Measurements from ENCODE around the gene UBR3. TPM values are rescaled to one million over a fixed set of nuclear protein-coding genes. Genes with fewer than 3 reads are reported as not detected.

Gene UBR3
- total RNA-seq, 2 experiments from 2014 or later: 11.6 to 21.0 TPM

- Histone ChIP-seq H3K4me3 (ENCODE audit: low read depth, low read length, poor library complexity, severe bottlenecking) (no peak overlapping the region), H3K27ac (ENCODE audit: low read depth, low read length, poor library complexity, severe bottlenecking) (no peak overlapping the region), H3K9me3 (ENCODE audit: low read length) (no peaks in the 10 kb centered on the region), H3K4me1 (ENCODE audit: insufficient read depth, low read length, poor library complexity, severe bottlenecking) (no peaks in the 10 kb centered on the region), H3K36me3 (ENCODE audit: insufficient read depth, low read length) (no peaks in the 10 kb centered on the region), H3K79me2 (ENCODE audit: insufficient read depth, low read depth, low read length) (no peaks in the 10 kb centered on the region), H2AFZ (ENCODE audit: low read length) (no peak overlapping the region), H4K20me1 (ENCODE audit: insufficient read depth, low read length) (no peaks in the 10 kb centered on the region), H3K4me2 (ENCODE audit: low read length) (no peak overlapping the region), H3K9me2 (ENCODE audit: insufficient read depth, low read length) (no peaks in the 10 kb centered on the region)
- intact Hi-C loops (cut with micrococcal nuclease; ENCODE audit: unreplicated experiment): no loop called here
- no TSS peak for BruUV-seq (replicated peaks)
- DNase-seq (ENCODE audit: low spot score): no peak
- CTCF ChIA-PET (ENCODE audit: unreplicated experiment): no interaction called here
- TF ChIP-seq CTCF (conservative IDR thresholded peaks at IDR 0.05; ENCODE audit: low read length) (no peak), EZH2phosphoT487 (IDR thresholded peaks at IDR 0.05; ENCODE audit: borderline replicate concordance, low read depth, low read length) (no peak)
- POLR2A ChIA-PET: interaction anchor here (0.6 to 1.4 kb wide), 2 partner anchors 27 to 255 kb away, joined by 4 to 7 read pairs; no protein-coding TSS in a partner anchor
Measured at GRCh38 chr2:170044751-170045478, 217.7 kb downstream of the UBR3 start.

- intact Hi-C loops (cut with micrococcal nuclease; ENCODE audit: unreplicated experiment): no loop called here
- no peak overlapping the region for H3K4me3 ChIP-seq (ENCODE audit: low read depth, low read length, poor library complexity, severe bottlenecking)
- no peaks in the 10 kb centered on the region for H3K9me2 ChIP-seq (ENCODE audit: insufficient read depth, low read length)
- H2AFZ ChIP-seq (ENCODE audit: low read length): no peak overlapping the region
- H3K79me2 ChIP-seq (ENCODE audit: insufficient read depth, low read depth, low read length): no peaks in the 10 kb centered on the region
- H4K20me1 ChIP-seq (ENCODE audit: insufficient read depth, low read length): no peaks in the 10 kb centered on the region
- H3K9me3 ChIP-seq (ENCODE audit: low read length): no peaks in the 10 kb centered on the region
- BruUV-seq (replicated peaks): no TSS peak
- H3K4me1 ChIP-seq (ENCODE audit: insufficient read depth, low read length, poor library complexity, severe bottlenecking): no peaks in the 10 kb centered on the region
- H3K36me3 ChIP-seq (ENCODE audit: insufficient read depth, low read length): no peaks in the 10 kb centered on the region
- TF ChIP-seq EZH2phosphoT487 (IDR thresholded peaks at IDR 0.05; ENCODE audit: borderline replicate concordance, low read depth, low read length): no peak
- TF ChIP-seq CTCF (conservative IDR thresholded peaks at IDR 0.05; ENCODE audit: low read length): no peak
- H3K27ac ChIP-seq (ENCODE audit: low read depth, low read length, poor library complexity, severe bottlenecking): no peak overlapping the region
- POLR2A ChIA-PET: interaction anchor here (1.0 kb wide), 1 partner anchor 25 kb away, joined by 3 read pairs; no protein-coding TSS in a partner anchor
- no peak overlapping the region for H3K4me2 ChIP-seq (ENCODE audit: low read length)
- DNase-seq (ENCODE audit: low spot score): no peak
- CTCF ChIA-PET (ENCODE audit: unreplicated experiment): no interaction called here
Measured at GRCh38 chr2:170047331-170048065, 220.2 kb downstream of the UBR3 start.

GRCh38 chr2:170052151-170052550 is 224.9 kb downstream of the UBR3 start:
- Histone ChIP-seq H3K36me3 (ENCODE audit: insufficient read depth, low read length) (no peaks in the 10 kb centered on the region), H3K4me1 (ENCODE audit: insufficient read depth, low read length, poor library complexity, severe bottlenecking) (no peaks in the 10 kb centered on the region), H3K27ac (ENCODE audit: low read depth, low read length, poor library complexity, severe bottlenecking) (no peak overlapping the region), H3K9me2 (ENCODE audit: insufficient read depth, low read length) (no peaks in the 10 kb centered on the region), H3K79me2 (ENCODE audit: insufficient read depth, low read depth, low read length) (no peaks in the 10 kb centered on the region), H3K9me3 (ENCODE audit: low read length) (no peaks in the 10 kb centered on the region), H3K4me3 (ENCODE audit: low read depth, low read length, poor library complexity, severe bottlenecking) (no peak overlapping the region), H2AFZ (ENCODE audit: low read length) (no peak overlapping the region), H3K4me2 (ENCODE audit: low read length) (no peak overlapping the region), H4K20me1 (ENCODE audit: insufficient read depth, low read length) (no peaks in the 10 kb centered on the region)
- no peak for TF ChIP-seq EZH2phosphoT487 (IDR thresholded peaks at IDR 0.05; ENCODE audit: borderline replicate concordance, low read depth, low read length)
- TF ChIP-seq CTCF (conservative IDR thresholded peaks at IDR 0.05; ENCODE audit: low read length): no peak
- no peak for DNase-seq (ENCODE audit: low spot score)
- ChIA-PET POLR2A (interaction anchor here (1.5 kb wide), 1 partner anchor 9 kb away, joined by 8 read pairs; no protein-coding TSS in a partner anchor), CTCF (ENCODE audit: unreplicated experiment) (no interaction called here)
- BruUV-seq (replicated peaks): no TSS peak
- intact Hi-C loops (cut with micrococcal nuclease; ENCODE audit: unreplicated experiment): no loop called here

Measured in OCI-LY7 (cell line).